HepG2 (cell line): ENCODE data around the gene BIRC6.

Experiments
- ATF3 ChIP-seq: sonication (generic); formaldehyde crosslinking; IDR thresholded peaks from 2 replicates; pipeline ENCODE4 v1.4.0; 2020; ENCODE audit warnings: missing genetic modification reagents
- CHCHD3 ChIP-seq: sonication (generic); formaldehyde crosslinking; IDR thresholded peaks from 2 replicates; pipeline ENCODE4 v1.8.0; 2022; ENCODE audit warnings: mild to moderate bottlenecking, missing genetic modification reagents, moderate library complexity
- CSRNP1 ChIP-seq: sonication (generic); formaldehyde crosslinking; IDR thresholded peaks from 2 replicates; pipeline ENCODE4 v1.8.1; 2023; ENCODE audit warnings: mild to moderate bottlenecking, missing genetic modification reagents
- FOXA1 ChIP-seq, 2 experiments: fragments of 450-650 bp in 1 of 2; sonication (generic) in 1 of 2; formaldehyde crosslinking in 1 of 2; IDR thresholded peaks; 2 replicates each; pipeline versions ENCODE4 v1.4.0 to v1.6.1; 2016 to 2020; ENCODE audit warnings: missing genetic modification reagents in 1 of 2
- FOXO1 ChIP-seq: sonication (generic); formaldehyde crosslinking; IDR thresholded peaks from 2 replicates; pipeline ENCODE4 v1.4.0; 2020; ENCODE audit warnings: missing genetic modification reagents
- RAD21 ChIP-seq: fragments of 450-650 bp; formaldehyde crosslinking; IDR thresholded peaks from 2 replicates; pipeline ENCODE4 v1.5.0; 2020; ENCODE audit warnings: mild to moderate bottlenecking
- SAFB2 ChIP-seq: sonication (generic); formaldehyde crosslinking; IDR thresholded peaks from 2 replicates; pipeline ENCODE4 v1.5.1; 2020; ENCODE audit warnings: missing genetic modification reagents, low read depth, mild to moderate bottlenecking, borderline replicate concordance
- TP53 ChIP-seq: sonication (generic); formaldehyde crosslinking; conservative IDR thresholded peaks from 2 replicates; pipeline ENCODE4 v1.4.0; 2020; ENCODE audit warnings: missing genetic modification reagents
- ZNF292 ChIP-seq: sonication (generic); formaldehyde crosslinking; IDR thresholded peaks from 2 replicates; pipeline ENCODE4 v1.8.1; 2022; ENCODE audit warnings: mild to moderate bottlenecking, low read depth, missing genetic modification reagents, borderline replicate concordance
- ZNF777 ChIP-seq: sonication (generic); formaldehyde crosslinking; IDR thresholded peaks from 2 replicates; pipeline ENCODE4 v1.4.0; 2020; ENCODE audit warnings: missing genetic modification reagents

GRCh38 chr2:32562906-32563305 is 206.1 kb downstream of the BIRC6 start:
- no peak for TF ChIP-seq ZNF777 (CRISPR knock-in tag)
- no peak for TF ChIP-seq CHCHD3
- no peak for TF ChIP-seq ATF3
- no peak for TF ChIP-seq FOXO1
- no peak for TF ChIP-seq RAD21 (CRISPR knock-in tag)
- TF ChIP-seq FOXA1 (IDR thresholded peaks at IDR 0.05): no peak
- no peak for TF ChIP-seq FOXA1 (CRISPR knock-in tag; IDR thresholded peaks at IDR 0.05)
- TF ChIP-seq TP53 (CRISPR knock-in tag): no peak
- no peak for TF ChIP-seq CSRNP1 (CRISPR knock-in tag)
- TF ChIP-seq SAFB2 (CRISPR knock-in tag): no peak
- TF ChIP-seq ZNF292: no peak
